K562 (cell line): ENCODE data around the gene TLE4.

Experiments used
- HMG20A ChIP-seq: fragments of 450-650 bp; formaldehyde crosslinking; conservative IDR thresholded peaks from 2 replicates; pipeline ENCODE4 v1.4.0; 2020; ENCODE audit warnings: mild to moderate bottlenecking, mixed read lengths
- MEF2A ChIP-seq: IDR thresholded peaks from 2 replicates; pipeline ENCODE4 v1.6.1; 2011; ENCODE audit warnings: low read depth, mild to moderate bottlenecking, low read length, moderate library complexity; ENCODE audit not compliant: control insufficient read depth
- TBP ChIP-seq: optimal IDR thresholded peaks from 2 replicates; pipeline ENCODE3; 2011; ENCODE audit warnings: low read depth, low read length, improper control_type of control experiment
- ZNF217 ChIP-seq: sonication (generic); formaldehyde crosslinking; IDR thresholded peaks from 2 replicates; pipeline ENCODE4 v1.8.0; 2022; ENCODE audit warnings: mild to moderate bottlenecking, missing genetic modification reagents
- TF ChIP-seq, protein P1 (sequence below), 3 experiments: IDR thresholded peaks in 2 of 3; conservative IDR thresholded peaks in 1 of 3; 2 replicates each; pipeline ENCODE4 v1.5.1; 2011 to 2012; ENCODE audit warnings: low read length in 3 of 3, mild to moderate bottlenecking in 3 of 3, control low read depth in 2 of 3, improper control_type of control experiment in 1 of 3, inconsistent platforms in 1 of 3, low read depth in 1 of 3, mixed read lengths in 1 of 3, moderate library complexity in 1 of 3; ENCODE audit not compliant: insufficient read depth in 2 of 3
- TF ChIP-seq, protein P2 (sequence below): fragments of 450-650 bp; formaldehyde crosslinking; IDR thresholded peaks from 2 replicates; pipeline ENCODE4 v1.4.0; 2022; ENCODE audit warnings: missing genetic modification characterization

DNA sequence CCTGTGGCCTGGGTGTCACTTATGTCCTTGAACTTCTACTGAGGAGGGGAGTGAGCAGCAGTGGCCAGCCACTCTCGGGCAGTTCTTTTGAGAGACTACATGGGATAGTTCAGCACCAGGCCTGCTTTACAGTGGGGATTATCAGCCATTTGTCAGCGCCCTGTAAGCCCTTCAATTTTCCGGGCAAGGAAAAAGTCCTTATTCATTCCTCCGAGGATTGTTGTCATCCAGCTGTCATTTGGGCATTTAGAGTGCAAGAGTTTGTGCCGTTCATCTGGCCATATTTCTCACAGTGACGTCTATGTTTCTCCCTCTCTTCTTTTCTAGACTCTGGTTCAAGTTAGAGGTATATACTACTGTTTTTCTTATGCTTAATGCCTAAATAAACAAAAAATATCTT lies 172.8 kb downstream of the TLE4 start:
- TF ChIP-seq HMG20A (no peak), TBP (no peak), MEF2A (no peak), ZNF217 (CRISPR knock-in tag) (no peak)
- TF ChIP-seq, protein P1, sequence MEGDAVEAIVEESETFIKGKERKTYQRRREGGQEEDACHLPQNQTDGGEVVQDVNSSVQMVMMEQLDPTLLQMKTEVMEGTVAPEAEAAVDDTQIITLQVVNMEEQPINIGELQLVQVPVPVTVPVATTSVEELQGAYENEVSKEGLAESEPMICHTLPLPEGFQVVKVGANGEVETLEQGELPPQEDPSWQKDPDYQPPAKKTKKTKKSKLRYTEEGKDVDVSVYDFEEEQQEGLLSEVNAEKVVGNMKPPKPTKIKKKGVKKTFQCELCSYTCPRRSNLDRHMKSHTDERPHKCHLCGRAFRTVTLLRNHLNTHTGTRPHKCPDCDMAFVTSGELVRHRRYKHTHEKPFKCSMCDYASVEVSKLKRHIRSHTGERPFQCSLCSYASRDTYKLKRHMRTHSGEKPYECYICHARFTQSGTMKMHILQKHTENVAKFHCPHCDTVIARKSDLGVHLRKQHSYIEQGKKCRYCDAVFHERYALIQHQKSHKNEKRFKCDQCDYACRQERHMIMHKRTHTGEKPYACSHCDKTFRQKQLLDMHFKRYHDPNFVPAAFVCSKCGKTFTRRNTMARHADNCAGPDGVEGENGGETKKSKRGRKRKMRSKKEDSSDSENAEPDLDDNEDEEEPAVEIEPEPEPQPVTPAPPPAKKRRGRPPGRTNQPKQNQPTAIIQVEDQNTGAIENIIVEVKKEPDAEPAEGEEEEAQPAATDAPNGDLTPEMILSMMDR (IDR thresholded peaks at IDR 0.05 in 2 of 3, conservative IDR thresholded peaks at IDR 0.05 in 1 of 3; ENCODE audit: insufficient read depth in 2 of 3, low read depth in 1 of 3, low read length in 3 of 3) = no peak
- TF ChIP-seq, protein P2, sequence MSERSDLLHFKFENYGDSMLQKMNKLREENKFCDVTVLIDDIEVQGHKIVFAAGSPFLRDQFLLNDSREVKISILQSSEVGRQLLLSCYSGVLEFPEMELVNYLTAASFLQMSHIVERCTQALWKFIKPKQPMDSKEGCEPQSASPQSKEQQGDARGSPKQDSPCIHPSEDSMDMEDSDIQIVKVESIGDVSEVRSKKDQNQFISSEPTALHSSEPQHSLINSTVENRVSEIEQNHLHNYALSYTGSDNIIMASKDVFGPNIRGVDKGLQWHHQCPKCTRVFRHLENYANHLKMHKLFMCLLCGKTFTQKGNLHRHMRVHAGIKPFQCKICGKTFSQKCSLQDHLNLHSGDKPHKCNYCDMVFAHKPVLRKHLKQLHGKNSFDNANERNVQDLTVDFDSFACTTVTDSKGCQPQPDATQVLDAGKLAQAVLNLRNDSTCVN (CRISPR knock-in tag) = no peak
